Muscle of leg (tissue), 11 donors: ENCODE results near the gene DGKQ. TPM values are rescaled to one million over a fixed set of nuclear protein-coding genes. Genes with fewer than 3 reads are reported as not detected.

Experiments
- DNase-seq: peaks from one replicate; pipeline ENCODE4 v3.0.0; 2013
- H3K27ac ChIP-seq: one replicate; pipeline ENCODE4 v1.5.1; 2013; ENCODE audit warnings: mild to moderate bottlenecking, low read length, control low read depth
- H3K27me3 ChIP-seq: one replicate; pipeline ENCODE4 v1.6.1; 2013; ENCODE audit warnings: low read length; ENCODE audit not compliant: control insufficient read depth, insufficient read depth
- H3K36me3 ChIP-seq: one replicate; pipeline ENCODE4 v1.6.1; 2013; ENCODE audit warnings: low read length; ENCODE audit not compliant: control insufficient read depth, insufficient read depth
- H3K4me1 ChIP-seq: one replicate; pipeline ENCODE4 v1.6.1; 2013; ENCODE audit warnings: low read length; ENCODE audit not compliant: control insufficient read depth, insufficient read depth
- H3K4me3 ChIP-seq: one replicate; pipeline ENCODE4 v1.5.1; 2013; ENCODE audit warnings: low read length, control low read depth
- H3K9me3 ChIP-seq: replicated peaks from 2 replicates; pipeline ENCODE4 v1.6.1; 2013; ENCODE audit warnings: low read depth, low read length; ENCODE audit not compliant: control insufficient read depth
- WGBS: methylation state at CpG from one replicate; pipeline ENCODE4 v1.1.5; 2013; ENCODE audit warnings: missing lambda C conversion rate; ENCODE audit not compliant: insufficient coverage; 5-methylcytosine and 5-hydroxymethylcytosine counted together
- polyA plus RNA-seq, 8 donors: library from polyadenylated mRNA; unstranded; fragments of 120-200 nt; gene quantifications; one replicate each; pipeline versions ENCODE4 v1.2.1 to v1.2.3, GENCODE V29; 2013; ENCODE audit warnings: inconsistent platforms in 1 of 8, low replicate concordance in 1 of 8; ENCODE audit not compliant: insufficient read length in 8 of 8, insufficient read depth in 1 of 8
- total RNA-seq: library from RNA; stranded (reverse); fragments of 120-200 nt; gene quantifications from one replicate; pipeline ENCODE4 v1.2.4, GENCODE V29; 2013

The DGKQ gene
- total and polyA plus RNA-seq, 9 donors = 3.9 to 7.8 (median 4.7) TPM

DNA sequence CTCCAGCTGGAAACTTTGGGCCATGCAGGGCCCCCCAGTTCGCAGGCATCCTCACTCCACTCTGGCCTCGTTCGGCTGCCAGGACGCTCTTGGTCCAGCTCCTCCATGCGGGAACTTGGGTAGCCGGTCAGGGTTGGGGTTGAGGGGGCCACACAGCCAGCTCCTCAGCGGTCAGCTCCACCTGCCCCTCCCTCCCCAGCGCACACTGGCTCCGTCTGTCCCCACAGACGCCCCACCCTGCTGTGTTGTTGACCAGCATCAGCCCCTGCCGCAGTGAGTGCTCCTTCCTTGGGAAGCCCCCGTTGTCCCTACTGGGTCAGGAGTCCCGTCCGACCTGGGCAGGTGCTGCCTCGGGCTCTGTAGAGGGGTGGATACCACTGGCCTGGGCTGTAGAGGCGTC is 43.8 kb upstream of the DGKQ start:
- WGBS = 82% methylated on average over 14 of the region's 16 CpGs
- no peak overlapping the region for H3K4me3 ChIP-seq
- H3K36me3 ChIP-seq = peaks cover 19% of the 10 kb centered on the region
- H3K27ac ChIP-seq = peak overlapping the region; percentile 20
- no peaks in the 10 kb centered on the region for H3K9me3 ChIP-seq
- peaks cover 91% of the 10 kb centered on the region for H3K4me1 ChIP-seq
- no peak for DNase-seq
- no peaks in the 10 kb centered on the region for H3K27me3 ChIP-seq

DNA sequence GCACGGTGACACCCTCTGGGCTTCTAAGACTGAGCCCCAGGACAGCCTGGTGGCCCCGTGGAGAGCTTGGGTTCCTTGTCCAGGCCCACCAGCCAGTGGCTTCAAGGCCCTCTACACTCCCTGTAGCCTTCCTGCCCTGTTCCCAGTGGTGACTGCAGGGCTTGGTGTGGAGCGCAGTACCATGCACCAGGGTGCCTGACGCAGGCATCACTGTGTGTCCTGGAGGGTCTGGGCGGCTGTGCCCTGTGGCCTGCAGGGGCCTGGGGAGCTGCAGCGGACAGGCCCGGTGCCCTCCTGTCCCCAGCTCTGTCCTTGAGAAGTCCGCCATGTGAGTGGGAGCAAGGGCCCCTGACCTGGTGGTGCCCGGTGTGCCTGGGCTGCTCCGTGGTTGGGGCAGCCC is 42.4 kb upstream of the DGKQ start:
- Histone ChIP-seq H3K27me3 (peaks cover 2% of the 10 kb centered on the region), H3K4me1 (peaks cover 84% of the 10 kb centered on the region), H3K9me3 (no peaks in the 10 kb centered on the region), H3K4me3 (no peak overlapping the region), H3K36me3 (peaks cover 19% of the 10 kb centered on the region), H3K27ac (peak overlapping the region; percentile 20)
- no peak for DNase-seq
- WGBS = 94% methylated on average over 10 of the region's 10 CpGs

GRCh38 chr4:1015179-1015578 is 41.8 kb upstream of the DGKQ start:
- Histone ChIP-seq H3K9me3 (no peaks in the 10 kb centered on the region), H3K36me3 (peaks cover 19% of the 10 kb centered on the region), H3K4me1 (peaks cover 88% of the 10 kb centered on the region), H3K27me3 (peaks cover 5% of the 10 kb centered on the region), H3K4me3 (no peak overlapping the region), H3K27ac (peak overlapping the region; percentile 20)
- 72% methylated on average over 6 of the region's 8 CpGs for whole genome bisulfite sequencing
- DNase-seq = no peak

- DNase-seq = no peak
- Histone ChIP-seq H3K4me1 (peaks cover 85% of the 10 kb centered on the region), H3K36me3 (peaks cover 19% of the 10 kb centered on the region), H3K4me3 (no peak overlapping the region), H3K27me3 (peaks cover 5% of the 10 kb centered on the region), H3K9me3 (no peaks in the 10 kb centered on the region), H3K27ac (peak overlapping the region; percentile 80)
- 34% methylated on average over 30 of the region's 36 CpGs for WGBS
These were observed 41.2 kb upstream of the DGKQ start for GRCh38 chr4:1014291-1015167.

- Histone ChIP-seq H3K9me3 (no peaks in the 10 kb centered on the region), H3K36me3 (peaks cover 19% of the 10 kb centered on the region), H3K4me3 (peak overlapping the region; percentile 27), H3K27ac (peak overlapping the region; percentile 80), H3K27me3 (peaks cover 13% of the 10 kb centered on the region), H3K4me1 (peaks cover 83% of the 10 kb centered on the region)
- DNase-seq = no peak
- WGBS = 92% methylated on average over 35 of the region's 43 CpGs
These were observed 40.1 kb upstream of the DGKQ start for GRCh38 chr4:1013225-1014073.

- WGBS = 6% methylated on average over 60 of the region's 69 CpGs
- DNase-seq = no peak
- H3K4me1 ChIP-seq = peaks cover 70% of the 10 kb centered on the region
These were observed 38.8 kb upstream of the DGKQ start for GRCh38 chr4:1012034-1012739.

GRCh38 chr4:1011666-1012033 is 38.3 kb upstream of the DGKQ start:
- H3K4me1 ChIP-seq = peaks cover 65% of the 10 kb centered on the region
- peaks cover 19% of the 10 kb centered on the region for H3K36me3 ChIP-seq
- DNase-seq = no peak
- H3K9me3 ChIP-seq = no peaks in the 10 kb centered on the region
- H3K4me3 ChIP-seq = no peak overlapping the region
- WGBS = under 1% methylated on average over 48 of the region's 69 CpGs
- no peak overlapping the region for H3K27ac ChIP-seq
- peaks cover 27% of the 10 kb centered on the region for H3K27me3 ChIP-seq

More at GRCh38 chr4:1012034-1012739, 38.8 kb upstream of the DGKQ start:
- Histone ChIP-seq H3K27me3 (peaks cover 24% of the 10 kb centered on the region), H3K27ac (peak overlapping the region; percentile 62), H3K9me3 (no peaks in the 10 kb centered on the region), H3K4me3 (peak overlapping the region; percentile 52), H3K36me3 (peaks cover 19% of the 10 kb centered on the region)

DNA sequence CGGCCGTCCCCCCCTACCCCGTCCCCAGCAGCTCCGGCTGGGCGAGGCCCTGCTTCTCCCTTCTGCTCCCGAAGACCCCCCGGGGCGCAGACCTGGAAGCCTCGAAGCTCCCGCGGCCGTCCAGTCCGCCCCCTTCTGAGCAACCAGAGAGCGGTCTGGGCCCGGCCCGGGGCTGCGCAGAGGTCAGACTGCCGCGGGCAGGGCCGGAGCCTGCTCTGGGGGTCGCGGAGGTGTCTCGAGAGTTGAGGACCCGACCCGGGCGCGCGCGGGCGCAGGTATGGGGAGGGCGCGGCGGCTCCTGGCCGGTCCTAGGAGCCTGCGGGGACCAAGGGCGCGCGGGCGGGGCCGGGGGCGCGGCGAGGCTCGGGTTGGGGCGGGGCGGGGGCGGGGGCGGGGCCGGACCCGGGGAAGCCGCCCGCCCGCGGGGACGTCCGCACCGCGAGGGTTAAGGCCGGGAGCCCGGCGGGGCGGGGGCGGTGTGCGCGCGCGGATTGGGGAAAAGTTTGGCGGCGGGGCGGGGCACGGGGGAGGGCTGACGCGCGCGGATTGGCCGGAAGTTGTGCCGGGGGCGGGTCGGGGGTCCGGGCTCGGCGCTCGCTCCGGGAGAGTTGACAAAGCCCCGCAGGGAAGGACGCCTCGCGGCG is 37.8 kb upstream of the DGKQ start, which contains the start of gene FGFRL1:
Gene FGFRL1 (plus strand): TSS at position 605 of the 644 bp plus-strand sequence. CDS start 860 bp downstream, outside the sequence.
- H3K27ac ChIP-seq = peak within 1 kb of the TSS; percentile 75

GRCh38 chr4:1010395-1011021 is 37.1 kb upstream of the DGKQ start:
- H3K27me3 ChIP-seq = peaks cover 34% of the 10 kb centered on the region
- H3K9me3 ChIP-seq = no peaks in the 10 kb centered on the region
- 2% methylated on average over 35 of the region's 36 CpGs for WGBS
- peaks cover 19% of the 10 kb centered on the region for H3K36me3 ChIP-seq
- DNase-seq = peak; percentile 66
- H3K4me1 ChIP-seq = peaks cover 53% of the 10 kb centered on the region
- peak overlapping the region; percentile 75 for H3K27ac ChIP-seq
- H3K4me3 ChIP-seq = peak overlapping the region; percentile 47

More for the DNA sequence above, 37.8 kb upstream of the DGKQ start, which contains the start of gene FGFRL1:
- Histone ChIP-seq H3K36me3 (peaks cover 19% of the 10 kb centered on the region), H3K9me3 (no peaks in the 10 kb centered on the region), H3K4me1 (peaks cover 60% of the 10 kb centered on the region), H3K4me3 (peak within 1 kb of the TSS; percentile 52), H3K27me3 (peaks cover 32% of the 10 kb centered on the region)
- WGBS = under 1% methylated on average over 84 of the region's 89 CpGs
- peak; percentile 96 for DNase-seq
